Ascending aorta (tissue), 2 donors: ENCODE data around the gene C1QTNF7. TPM values are rescaled to one million over a fixed set of nuclear protein-coding genes. Genes with fewer than 3 reads are reported as not detected.
A peak's percentile ranks its signal among the peaks of the same experiment; 100 is the strongest.

Experiments
- DNase-seq, 2 donors: peaks; one replicate each; pipeline ENCODE4 v3.0.0-alpha.2; 2019; ENCODE audit warnings: low spot score in 2 of 2
- H3K27ac ChIP-seq, 2 donors: fragments of 200-600 bp; sonication (generic); one replicate each; pipeline ENCODE4 v1.5.1; 2016 to 2017; ENCODE audit warnings: mild to moderate bottlenecking in 1 of 2
- H3K27me3 ChIP-seq: fragments of 200-600 bp; sonication (generic); one replicate; pipeline ENCODE4 v1.5.1; 2017
- H3K36me3 ChIP-seq, 2 donors: fragments of 200-600 bp; sonication (generic); one replicate each; pipeline ENCODE4 v1.5.1; 2016
- H3K4me1 ChIP-seq, 2 donors: fragments of 200-600 bp; sonication (generic); one replicate each; pipeline ENCODE4 v1.5.1; 2016 to 2017; ENCODE audit warnings: mild to moderate bottlenecking in 1 of 2
- H3K4me3 ChIP-seq, 2 donors: fragments of 200-600 bp; sonication (generic); one replicate each; pipeline ENCODE4 v1.5.1; 2016 to 2017; ENCODE audit warnings: mild to moderate bottlenecking in 1 of 2
- H3K9me3 ChIP-seq, 2 donors: fragments of 200-600 bp; sonication (generic); one replicate each; pipeline ENCODE4 v1.5.1; 2016
- CTCF ChIP-seq, 3 experiments: fragments of 200-600 bp in 2 of 3; fragments of 450-650 bp in 1 of 3; sonication (generic) in 2 of 3; IDR thresholded peaks; one replicate each; pipeline ENCODE4 v1.5.1; 2016 to 2019; ENCODE audit warnings: antibody characterized with exemption in 3 of 3, mild to moderate bottlenecking in 1 of 3, moderate library complexity in 1 of 3
- intact Hi-C: fragments of 100-400 bp; cut with DNase I; formaldehyde crosslinking; loops from one replicate; pipeline ENCODE4 v1.15.1; 2023
- total RNA-seq: library from RNA; depleted of rRNA; stranded (reverse); fragments of >200 nt; gene quantifications from one replicate; pipeline ENCODE4 v1.1.0, GENCODE V29; 2016

The C1QTNF7 gene
- total RNA-seq, 1 donor from 2014 or later: 23.2 TPM

- DNase-seq: no peak
- Histone ChIP-seq H3K4me3 (peak overlapping the region; percentile 38 to 52), H3K9me3 (no peaks in the 10 kb centered on the region), H3K27me3 (no peaks in the 10 kb centered on the region), H3K27ac (peak overlapping the region; percentile 74 to 82), H3K36me3 (no peaks in the 10 kb centered on the region), H3K4me1 (peaks cover 6 to 28% of the 10 kb centered on the region in 2 donors)
- TF ChIP-seq CTCF (IDR thresholded peaks at IDR 0.05): no peak
- intact Hi-C loops: loop anchor here (2.0 to 5.0 kb wide), 2 partner anchors 26 to 426 kb away; partner anchors contain the start of gene CPEB2
Measured at GRCh38 chr4:15428611-15429010, 778 bp downstream of the C1QTNF7 start.

GRCh38 chr4:15434091-15434490 lies 6.3 kb downstream of the C1QTNF7 start:
- peaks cover 5 to 29% of the 10 kb centered on the region in 2 donors for H3K4me1 ChIP-seq
- intact Hi-C loops: loop anchor here (1.0 kb wide), 1 partner anchor 17 kb away; no protein-coding TSS in a partner anchor
- no peak for DNase-seq
- no peak for TF ChIP-seq CTCF (IDR thresholded peaks at IDR 0.05)
- peak overlapping the region; percentile 75 to 85 for H3K27ac ChIP-seq
- H3K36me3 ChIP-seq: peaks cover 4 to 8% of the 10 kb centered on the region in 2 donors
- H3K27me3 ChIP-seq: no peaks in the 10 kb centered on the region
- no peaks in the 10 kb centered on the region for H3K9me3 ChIP-seq
- no peak overlapping the region for H3K4me3 ChIP-seq

- no peak for TF ChIP-seq CTCF (IDR thresholded peaks at IDR 0.05)
- Histone ChIP-seq H3K4me1 (peaks cover 5 to 27% of the 10 kb centered on the region in 2 donors), H3K4me3 (no peak overlapping the region), H3K27me3 (no peaks in the 10 kb centered on the region), H3K9me3 (no peaks in the 10 kb centered on the region), H3K27ac (peak overlapping the region; percentile 25 to 85), H3K36me3 (peaks cover 4 to 11% of the 10 kb centered on the region in 2 donors)
- intact Hi-C loops: loop anchor here (1.0 kb wide), 1 partner anchor 17 kb away; no protein-coding TSS in a partner anchor
- DNase-seq: no peak
Measured at GRCh38 chr4:15434676-15435075, 6.8 kb downstream of the C1QTNF7 start.

GRCh38 chr4:15436513-15436912 lies 8.7 kb downstream of the C1QTNF7 start:
- no peak for TF ChIP-seq CTCF (IDR thresholded peaks at IDR 0.05)
- no peak for DNase-seq
- Histone ChIP-seq H3K4me1 (peaks cover 5 to 25% of the 10 kb centered on the region in 2 donors), H3K27me3 (no peaks in the 10 kb centered on the region), H3K4me3 (no peak overlapping the region), H3K9me3 (no peaks in the 10 kb centered on the region), H3K27ac (peak overlapping the region; percentile 13 to 37), H3K36me3 (peaks cover 4 to 18% of the 10 kb centered on the region in 2 donors)
- intact Hi-C loops: no loop called here

- H3K4me1 ChIP-seq: peaks cover 0 to 14% of the 10 kb centered on the region in 2 donors
- H3K27me3 ChIP-seq: no peaks in the 10 kb centered on the region
- DNase-seq: no peak
- intact Hi-C loops: no loop called here
- H3K9me3 ChIP-seq: no peaks in the 10 kb centered on the region
- peaks cover 4 to 25% of the 10 kb centered on the region in 2 donors for H3K36me3 ChIP-seq
- no peak overlapping the region for H3K27ac ChIP-seq
- H3K4me3 ChIP-seq: no peak overlapping the region
- TF ChIP-seq CTCF (IDR thresholded peaks at IDR 0.05): no peak
Measured at GRCh38 chr4:15438939-15439524, 11.2 kb downstream of the C1QTNF7 start.
